GM21786 (cell line): ENCODE measurements around the gene GJE1.
"Not testable (repeated sequence)": the region's sequence is repeated elsewhere in the genome, so short reads cannot be mapped to it uniquely, and the experiment has no call there.

Experiments
- ATAC-seq: cut with Tn5 transposase; IDR thresholded peaks from one replicate; pipeline ENCODE4 v1.9.1; 2021; ENCODE audit not compliant: unreplicated experiment

GJE1 gene

GRCh38 chr6:142132625-142133024 is at the start of gene GJE1:
GJE1 (plus strand) TSS chr6:142132925; CDS start chr6:142133159, 234 bp downstream.
- no peak for ATAC-seq

- ATAC-seq, result no peak
Observed at GRCh38 chr6:142087950-142088857, 44.5 kb upstream of the GJE1 start.

- ATAC-seq, result no peak
Observed at GRCh38 chr6:142088858-142089216, 43.9 kb upstream of the GJE1 start.

- not testable (repeated sequence) for ATAC-seq
Observed at GRCh38 chr6:142104820-142105219, 27.9 kb upstream of the GJE1 start.

- not testable (repeated sequence) for ATAC-seq
Observed at GRCh38 chr6:142110820-142111219, 21.9 kb upstream of the GJE1 start.

GRCh38 chr6:142112451-142113061 is 20.2 kb upstream of the GJE1 start:
- ATAC-seq, result no peak

- no peak for ATAC-seq
Observed at GRCh38 chr6:142117366-142117765, 15.4 kb upstream of the GJE1 start.

- no peak for ATAC-seq
Observed at GRCh38 chr6:142118328-142118727, 14.4 kb upstream of the GJE1 start.

GRCh38 chr6:142118925-142119324 is 13.8 kb upstream of the GJE1 start:
- ATAC-seq, result no peak

GRCh38 chr6:142121342-142121741 is 11.4 kb upstream of the GJE1 start:
- ATAC-seq, result no peak

GRCh38 chr6:142130814-142131213 is 1.9 kb upstream of the GJE1 start:
- ATAC-seq, result no peak

- ATAC-seq, result no peak
Observed at GRCh38 chr6:142138876-142139275, 6.2 kb downstream of the GJE1 start.

GRCh38 chr6:142141531-142141930 is 8.8 kb downstream of the GJE1 start:
- not testable (repeated sequence) for ATAC-seq

- peak; percentile 99 for ATAC-seq
Observed at GRCh38 chr6:142146828-142147662, 14.3 kb downstream of the GJE1 start, which contains the start of the genes NMBR and VTA1. NMBR (minus strand) TSS chr6:142147122; CDS start chr6:142088658, 58,464 bp downstream. VTA1 (plus strand) TSS chr6:142147263; CDS start chr6:142147288, 25 bp downstream.

- ATAC-seq, result no peak
Observed at GRCh38 chr6:142152746-142153145, 20.0 kb downstream of the GJE1 start.

- ATAC-seq, result no peak
Observed at GRCh38 chr6:142153196-142153595, 20.5 kb downstream of the GJE1 start.

- no peak for ATAC-seq
Observed at GRCh38 chr6:142154336-142154735, 21.6 kb downstream of the GJE1 start.

GRCh38 chr6:142155091-142155490 is 22.4 kb downstream of the GJE1 start:
- ATAC-seq, result no peak

GRCh38 chr6:142155895-142156757 is 23.4 kb downstream of the GJE1 start:
- ATAC-seq, result peak; percentile 54

GRCh38 chr6:142156758-142157068 is 24.0 kb downstream of the GJE1 start:
- not testable (repeated sequence) for ATAC-seq
